Heart right ventricle (tissue), 16 donors: Measurements from ENCODE around the gene LRRC1. TPM values are rescaled to one million over a fixed set of nuclear protein-coding genes. Genes with fewer than 3 reads are reported as not detected.

Source experiments
- ATAC-seq, 8 donors: fragments of 200-7000 bp; cut with Tn5 transposase; one replicate each; pipeline ENCODE4 v1.9.1; 2020; ENCODE audit warnings: mild to moderate bottlenecking in 8 of 8, moderate library complexity in 8 of 8, moderate number of reproducible peaks in 1 of 8
- DNase-seq, 2 donors: peaks; one replicate each; pipeline ENCODE4 v3.0.0-alpha.2; 2020
- H3K27ac ChIP-seq, 10 donors: fragments of 200-600 bp; sonication (generic) in 2 of 10; one replicate each; pipeline versions ENCODE4 v1.5.0 to v1.8.0; 2020 to 2022; ENCODE audit warnings: mild to moderate bottlenecking in 3 of 10
- H3K27me3 ChIP-seq, 7 donors: fragments of 200-600 bp; one replicate each; pipeline ENCODE4 v1.8.0; 2021 to 2022; ENCODE audit warnings: mild to moderate bottlenecking in 2 of 7
- H3K36me3 ChIP-seq, 9 donors: fragments of 200-600 bp; sonication (generic) in 1 of 9; one replicate each; pipeline versions ENCODE4 v1.5.0 to v1.8.0; 2020 to 2022; ENCODE audit warnings: mild to moderate bottlenecking in 2 of 9
- H3K4me1 ChIP-seq, 9 donors: fragments of 200-600 bp; sonication (generic) in 1 of 9; one replicate each; pipeline versions ENCODE4 v1.5.0 to v1.8.0; 2020 to 2022; ENCODE audit warnings: mild to moderate bottlenecking in 4 of 9
- H3K4me3 ChIP-seq, 10 donors: fragments of 200-600 bp; sonication (generic) in 2 of 10; one replicate each; pipeline versions ENCODE4 v1.5.0 to v1.8.0; 2020 to 2022; ENCODE audit warnings: mild to moderate bottlenecking in 7 of 10, moderate library complexity in 2 of 10
- H3K9me3 ChIP-seq, 11 donors: fragments of 200-600 bp in 10 of 11; sonication (generic) in 2 of 11; one replicate each; pipeline versions ENCODE4 v1.5.0 to v1.8.0; 2013 to 2022; ENCODE audit warnings: mild to moderate bottlenecking in 2 of 11, control low read depth in 1 of 11, moderate library complexity in 1 of 11
- CTCF ChIP-seq, 9 donors: fragments of 200-600 bp; sonication (generic) in 2 of 9; IDR thresholded peaks; one replicate each; pipeline versions ENCODE4 v1.5.0 to v1.8.0; 2021 to 2022; ENCODE audit warnings: antibody characterized with exemption in 9 of 9, mild to moderate bottlenecking in 5 of 9, moderate library complexity in 1 of 9
- WGBS, 2 donors: extraction: QIAGEN DNeasy Blood & Tissue Kit; methylation state at CpG; one replicate each; pipeline ENCODE4 v1.1.7; 2013; ENCODE audit warnings: inconsistent platforms in 1 of 2; 5-methylcytosine and 5-hydroxymethylcytosine counted together
- intact Hi-C, 10 donors: fragments of 100-400 bp; cut with DNase I; formaldehyde crosslinking; loops; one replicate each; pipeline versions ENCODE4 v1.11.1 to v1.14.2; 2022
- polyA plus RNA-seq, 2 donors: library from polyadenylated mRNA; stranded (reverse); fragments of 200-250 nt; gene quantifications; one replicate each; pipeline ENCODE4 v1.2.3, GENCODE V29; 2013
- total RNA-seq, 10 donors: library from RNA; stranded (reverse); fragmentation: NEBNext Ultra II Directional in 3 of 10; extraction: Animal tissue kit (Norgen Biotek cat#: 25700) in 3 of 10; gene quantifications; one replicate each; pipeline versions ENCODE4 v1.2.1 to v1.2.4, GENCODE V29; 2021 to 2023
- donor health status: Arrhythmogenic right ventricular cardiomyopathy.
- donor health status: ischemic (EF 13 %, LVEDD 7.1; RV severe dilation, severe dysfunction).
- donor health status: healthy with polysubstance abuse.
- donor health status: DM: no; HTN: yes; CAD: no.
- donor health status: DM: no; HTN: no; CAD: no.
- donor health status: ischemic (EF 25% LVEDD 6.9; RV normal size, moderate dysfunction).
- donor health status: ischemic (EF 25% LVEDD 5.7; RV mildly dilated, moderate dysfunction).
- donor health status: healthy.
- donor health status: DM: yes; HTN: yes; CAD: no.
- donor health status: Ischemic cardiomyopathy.
- donor health status: ischemic (EF 35%, LVEDD 5.7; RV mildly dilated, moderate dysfunction).
- donor health status: nonischemic (EF 11% LVEDD 7.7; RV severe dilation, severe dysfunction).
- donor health status: DM: yes; HTN: yes; CAD: no.
- donor health status: PGD.
- donor health status: ischemic (EF 29% LVEDD 5.4; RV normal size, mild dysfunction).
- donor health status: nonischemic (EF 23%, LVEDD 6.1; RV moderate dilation, normal function).

LRRC1 gene
- total and polyA plus RNA-seq, 12 donors = 1.2 to 7.5 (median 4.7) TPM

- intact Hi-C loops = no loop called here
- H3K4me3 ChIP-seq = no peak overlapping the region
- no peaks in the 10 kb centered on the region for H3K27me3 ChIP-seq
- no peak for TF ChIP-seq CTCF (IDR thresholded peaks at IDR 0.05)
- H3K9me3 ChIP-seq = no peaks in the 10 kb centered on the region
- H3K36me3 ChIP-seq = no peaks in the 10 kb centered on the region
- no peak overlapping the region for H3K27ac ChIP-seq
- ATAC-seq = no peak
- 96 to 99% methylated on average over 2 of the region's 2 CpGs for WGBS, 2 donors
- H3K4me1 ChIP-seq = peaks cover 2 to 61% (median 39%) of the 10 kb centered on the region in 9 donors
- DNase-seq = no peak
Measured at GRCh38 chr6:53860511-53860910, 65.7 kb downstream of the LRRC1 start.

GRCh38 chr6:53861518-53861917 is 66.7 kb downstream of the LRRC1 start:
- ATAC-seq (no peak), DNase-seq (no peak)
- intact Hi-C loops = no loop called here
- H3K9me3 ChIP-seq = no peaks in the 10 kb centered on the region
- no peak overlapping the region for H3K4me3 ChIP-seq
- H3K4me1 ChIP-seq = peaks cover 0 to 51% (median 29%) of the 10 kb centered on the region in 9 donors
- TF ChIP-seq CTCF (IDR thresholded peaks at IDR 0.05) = no peak
- WGBS, 2 donors = 93% methylated on average over 3 of the region's 3 CpGs
- H3K27ac ChIP-seq = no peak overlapping the region
- H3K36me3 ChIP-seq = no peaks in the 10 kb centered on the region
- H3K27me3 ChIP-seq = no peaks in the 10 kb centered on the region

GRCh38 chr6:53862662-53863462 is 68.1 kb downstream of the LRRC1 start:
- Histone ChIP-seq H3K9me3 (no peaks in the 10 kb centered on the region), H3K36me3 (no peaks in the 10 kb centered on the region), H3K4me1 (peaks cover 0 to 37% (median 18%) of the 10 kb centered on the region in 9 donors), H3K4me3 (no peak overlapping the region), H3K27me3 (no peaks in the 10 kb centered on the region), H3K27ac (peak overlapping the region in 1 of 10 donors; percentile 43)
- no peak for TF ChIP-seq CTCF (IDR thresholded peaks at IDR 0.05)
- WGBS, 2 donors = 65 to 79% methylated on average over 7 of the region's 7 CpGs
- ATAC-seq = peak in 3 of 8 donors; percentile 20 to 57 (median 24)
- intact Hi-C loops = no loop called here
- DNase-seq = no peak

GRCh38 chr6:53864781-53865180 is 70.0 kb downstream of the LRRC1 start:
- intact Hi-C loops = no loop called here
- no peaks in the 10 kb centered on the region for H3K27me3 ChIP-seq
- DNase-seq = no peak
- no peak for TF ChIP-seq CTCF (IDR thresholded peaks at IDR 0.05)
- ATAC-seq = no peak
- no peak overlapping the region for H3K4me3 ChIP-seq
- H3K9me3 ChIP-seq = no peaks in the 10 kb centered on the region
- no peaks in the 10 kb centered on the region for H3K36me3 ChIP-seq
- H3K27ac ChIP-seq = no peak overlapping the region
- peaks cover 0 to 22% (median 3%) of the 10 kb centered on the region in 9 donors for H3K4me1 ChIP-seq
- WGBS, 2 donors = 94 to 95% methylated on average over 5 of the region's 5 CpGs
